ENCODE measurements around the gene DCLK2. TPM values are rescaled to one million over a fixed set of nuclear protein-coding genes. Genes with fewer than 3 reads are reported as not detected.

The DCLK2 gene
- total and polyA plus RNA-seq, 5 donors: 7.3 to 15.3 (median 13.1) TPM

DNA sequence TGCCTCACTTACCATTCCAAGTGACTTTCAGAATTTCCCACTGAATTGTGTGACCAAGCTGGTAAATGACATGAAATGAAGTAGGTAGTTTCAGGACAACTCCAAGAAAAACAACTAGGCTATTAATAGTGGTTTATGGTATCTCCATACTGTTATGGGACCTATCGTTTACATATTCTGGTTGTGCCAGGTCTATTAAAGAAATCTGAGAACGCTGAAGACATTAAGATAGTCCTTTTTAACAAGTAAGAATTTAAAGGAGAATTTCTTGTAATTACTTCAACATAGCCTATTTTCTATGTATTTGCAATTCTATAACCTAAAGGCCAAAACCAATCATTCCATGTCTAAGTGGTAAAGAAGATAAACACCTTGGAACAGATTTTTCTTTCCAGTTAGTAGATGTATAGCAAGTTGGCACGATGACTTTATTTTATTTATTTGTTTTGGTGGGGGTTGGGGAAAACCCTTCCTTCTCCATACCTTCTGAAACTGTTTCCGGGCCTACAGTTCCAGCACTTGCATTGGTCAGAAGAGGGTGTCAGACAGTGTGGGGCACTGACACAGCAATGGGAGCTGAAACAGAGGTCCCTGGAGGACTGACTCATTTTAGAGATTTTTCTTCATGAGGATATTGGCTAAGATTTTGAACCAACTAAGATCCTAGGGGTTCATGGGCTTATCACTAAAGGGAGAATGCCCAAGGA, 7.6 kb upstream of the DCLK2 start:
- ATAC-seq (no peak), DNase-seq (no peak)
- WGBS: 80% methylated on average over 4 of the region's 4 CpGs
- H3K27ac ChIP-seq (ENCODE audit: low read length): no peak overlapping the region
- no peak overlapping the region for H3K4me3 ChIP-seq (ENCODE audit: low read length)
- H3K9me3 ChIP-seq (ENCODE audit: control insufficient read depth, low read length): no peaks in the 10 kb centered on the region
- H3K27me3 ChIP-seq (ENCODE audit: control insufficient read depth, insufficient read depth): no peaks in the 10 kb centered on the region
- H3K4me1 ChIP-seq (ENCODE audit: control insufficient read depth, insufficient read depth, low read length): no peaks in the 10 kb centered on the region
- intact Hi-C loops (cut with DNase I): loop anchor here in 1 of 4 donors (10.0 kb wide), 1 partner anchor 114 kb away; no protein-coding TSS in a partner anchor

DNA sequence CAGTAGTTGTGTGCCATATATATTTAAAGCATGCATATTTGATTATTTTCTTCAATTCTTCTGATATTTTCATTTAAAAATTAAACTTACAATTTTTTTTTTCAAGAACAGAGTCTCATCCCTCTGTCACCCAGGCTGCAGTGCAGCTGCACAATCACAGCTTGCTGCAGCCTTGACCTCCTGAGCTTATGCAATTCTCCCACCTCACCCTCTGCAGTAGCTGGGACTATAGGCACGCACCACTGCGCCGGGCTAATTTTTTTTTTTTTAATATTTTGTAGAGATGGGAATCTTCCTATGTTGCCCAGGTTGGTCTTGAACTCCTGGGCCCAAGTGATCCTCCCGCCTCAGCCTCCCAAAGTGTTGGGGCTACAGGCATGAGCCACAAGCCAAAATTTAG, 5.8 kb upstream of the DCLK2 start:
- WGBS: 98% methylated on average over 4 of the region's 4 CpGs
- Histone ChIP-seq H3K9me3 (ENCODE audit: control insufficient read depth, low read length) (no peaks in the 10 kb centered on the region), H3K27ac (ENCODE audit: low read length) (no peak overlapping the region), H3K27me3 (ENCODE audit: control insufficient read depth, insufficient read depth) (no peaks in the 10 kb centered on the region), H3K4me3 (ENCODE audit: low read length) (no peak overlapping the region), H3K4me1 (ENCODE audit: control insufficient read depth, insufficient read depth, low read length) (no peaks in the 10 kb centered on the region)
- ATAC-seq (no peak), DNase-seq (no peak)
- intact Hi-C loops (cut with DNase I): loop anchor here in 1 of 4 donors (10.0 kb wide), 1 partner anchor 112 kb away; no protein-coding TSS in a partner anchor

DNA sequence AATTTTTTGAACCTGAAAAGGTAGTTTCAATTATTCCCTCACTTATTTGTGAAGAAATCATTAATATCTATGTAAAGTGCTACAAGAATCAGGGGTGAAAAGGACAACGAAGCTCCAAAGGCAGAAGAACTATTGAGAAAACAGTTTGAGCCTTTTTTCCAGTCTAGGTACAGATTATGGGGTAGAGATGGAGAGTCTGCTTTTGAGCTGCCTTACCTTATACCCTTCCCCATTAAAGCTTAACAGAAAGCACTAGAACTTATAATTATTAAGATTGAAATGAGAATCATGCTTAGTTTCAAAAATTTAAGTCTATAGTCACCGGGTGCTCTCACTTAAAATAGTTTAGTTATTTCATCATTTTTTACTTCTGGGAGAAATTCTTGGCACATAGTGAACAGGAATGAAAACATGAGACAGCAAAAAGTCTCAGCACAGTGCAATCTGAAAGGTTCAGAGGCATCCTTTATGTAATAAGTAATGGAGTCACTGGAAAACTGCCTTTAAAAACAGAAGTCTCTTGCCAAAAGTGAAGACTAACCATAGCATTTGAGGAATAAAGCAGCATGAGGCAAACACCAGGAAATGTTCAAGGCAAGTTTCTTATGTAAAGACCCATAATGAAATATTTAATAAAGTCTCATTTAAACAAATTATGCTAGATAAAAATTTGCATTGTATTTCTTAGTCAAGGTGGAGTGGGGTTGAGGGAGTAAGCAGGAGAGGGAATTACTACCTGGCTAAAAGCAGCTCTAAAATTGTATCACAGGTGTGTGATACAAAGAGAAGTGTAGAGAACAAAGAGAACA, 5.1 kb upstream of the DCLK2 start:
- peak; percentile 35 to 44 for ATAC-seq
- H3K27ac ChIP-seq (ENCODE audit: low read length): no peak overlapping the region
- 48% methylated on average over 2 of the region's 2 CpGs for WGBS

DNA sequence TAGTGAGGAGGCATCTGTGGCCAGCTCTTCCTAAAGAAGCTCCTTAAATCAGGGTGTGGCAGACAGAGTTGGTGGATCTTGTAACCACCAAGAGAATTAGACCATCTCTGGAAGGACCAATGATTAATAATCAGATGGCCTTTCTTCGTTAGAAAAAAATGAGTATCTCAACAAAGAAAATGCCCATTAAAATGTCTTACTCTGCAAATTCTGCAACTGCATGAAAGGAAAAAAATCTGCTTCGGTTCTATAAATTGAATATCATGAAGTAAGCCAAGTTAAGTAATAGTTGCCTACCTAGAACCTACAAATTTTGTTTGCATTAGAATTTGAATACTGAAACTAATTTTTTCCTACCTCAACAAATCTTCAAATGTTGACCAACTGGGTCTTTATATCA, 4.2 kb upstream of the DCLK2 start:
- no peak for DNase-seq
- 92% methylated on average over 2 of the region's 2 CpGs for WGBS
- Histone ChIP-seq H3K9me3 (ENCODE audit: control insufficient read depth, low read length) (no peaks in the 10 kb centered on the region), H3K27me3 (ENCODE audit: control insufficient read depth, insufficient read depth) (no peaks in the 10 kb centered on the region), H3K27ac (ENCODE audit: low read length) (no peak overlapping the region), H3K4me3 (ENCODE audit: low read length) (no peak overlapping the region), H3K4me1 (ENCODE audit: control insufficient read depth, insufficient read depth, low read length) (no peaks in the 10 kb centered on the region)
- no peak for ATAC-seq
- intact Hi-C loops (cut with DNase I): loop anchor here in 1 of 4 donors (10.0 kb wide), 1 partner anchor 111 kb away; no protein-coding TSS in a partner anchor

More for the DNA sequence above, 5.1 kb upstream of the DCLK2 start:
- no peak for DNase-seq
- Histone ChIP-seq H3K4me3 (ENCODE audit: low read length) (no peak overlapping the region), H3K27me3 (ENCODE audit: control insufficient read depth, insufficient read depth) (no peaks in the 10 kb centered on the region), H3K4me1 (ENCODE audit: control insufficient read depth, insufficient read depth, low read length) (no peaks in the 10 kb centered on the region), H3K9me3 (ENCODE audit: control insufficient read depth, low read length) (no peaks in the 10 kb centered on the region)
- intact Hi-C loops (cut with DNase I): loop anchor here in 1 of 4 donors (10.0 kb wide), 1 partner anchor 112 kb away; no protein-coding TSS in a partner anchor

DNA sequence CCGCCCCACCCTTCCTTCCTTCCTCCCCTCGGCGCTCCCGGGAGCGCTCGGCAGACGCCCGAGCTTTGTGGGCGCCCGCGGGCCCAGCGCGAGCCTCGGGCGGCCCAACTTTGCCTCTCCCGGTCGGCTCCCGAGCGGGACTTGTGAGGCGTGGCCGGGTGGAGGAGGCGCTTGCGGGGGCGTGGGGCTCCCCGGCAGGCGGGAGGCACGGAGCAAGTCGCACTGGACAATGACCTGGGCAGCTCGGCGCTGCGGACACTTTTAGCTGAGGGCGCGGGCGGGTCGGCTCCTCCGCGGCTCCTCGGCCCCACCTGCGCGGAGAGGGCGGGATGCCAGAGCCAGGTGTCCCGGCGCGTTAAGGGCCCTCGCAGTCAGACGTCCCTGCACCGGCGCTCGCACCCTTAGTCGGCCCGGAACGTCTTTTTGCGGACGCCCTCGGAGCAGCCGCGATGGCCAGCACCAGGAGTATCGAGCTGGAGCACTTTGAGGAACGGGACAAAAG, 385 bp downstream of the DCLK2 start:
- H3K4me1 ChIP-seq (ENCODE audit: control insufficient read depth, insufficient read depth, low read length): no peaks in the 10 kb centered on the region
- no peaks in the 10 kb centered on the region for H3K9me3 ChIP-seq (ENCODE audit: control insufficient read depth, low read length)
- intact Hi-C loops (cut with DNase I): loop anchor here in 2 of 4 donors (5.0 to 10.0 kb wide), 2 partner anchors 106 to 129 kb away; no protein-coding TSS in a partner anchor
- H3K4me3 ChIP-seq (ENCODE audit: low read length): peak overlapping the region; percentile 82
- under 1% methylated on average over 59 of the region's 59 CpGs for WGBS
- ATAC-seq (peak; percentile 84 to 89), DNase-seq (peak; percentile 72 to 86 (median 86))
- no peaks in the 10 kb centered on the region for H3K27me3 ChIP-seq (ENCODE audit: control insufficient read depth, insufficient read depth)
- peak overlapping the region; percentile 73 for H3K27ac ChIP-seq (ENCODE audit: low read length)

DNA sequence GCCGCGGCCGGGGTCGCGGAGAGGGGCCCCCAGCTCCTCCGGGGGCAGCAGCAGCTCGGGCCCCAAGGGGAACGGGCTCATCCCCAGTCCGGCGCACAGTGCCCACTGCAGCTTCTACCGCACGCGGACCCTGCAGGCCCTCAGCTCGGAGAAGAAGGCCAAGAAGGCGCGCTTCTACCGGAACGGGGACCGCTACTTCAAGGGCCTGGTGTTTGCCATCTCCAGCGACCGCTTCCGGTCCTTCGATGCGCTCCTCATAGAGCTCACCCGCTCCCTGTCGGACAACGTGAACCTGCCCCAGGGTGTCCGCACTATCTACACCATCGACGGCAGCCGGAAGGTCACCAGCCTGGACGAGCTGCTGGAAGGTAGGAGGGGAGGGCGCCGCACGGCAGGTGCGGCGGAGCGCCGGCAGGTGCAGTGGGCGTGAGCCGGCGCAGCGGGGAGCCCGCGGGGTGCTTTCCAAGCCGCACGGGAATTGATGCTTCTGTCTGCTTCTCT, 886 bp downstream of the DCLK2 start:
- Histone ChIP-seq H3K4me3 (ENCODE audit: low read length) (peak overlapping the region; percentile 82), H3K9me3 (ENCODE audit: control insufficient read depth, low read length) (no peaks in the 10 kb centered on the region), H3K27me3 (ENCODE audit: control insufficient read depth, insufficient read depth) (no peaks in the 10 kb centered on the region), H3K4me1 (ENCODE audit: control insufficient read depth, insufficient read depth, low read length) (no peaks in the 10 kb centered on the region), H3K27ac (ENCODE audit: low read length) (no peak overlapping the region)
- ATAC-seq (peak; percentile 44 to 57), DNase-seq (peak; percentile 42 to 78 (median 67))
- intact Hi-C loops (cut with DNase I): loop anchor here in 2 of 4 donors (5.0 to 10.0 kb wide), 2 partner anchors 106 to 128 kb away; no protein-coding TSS in a partner anchor
- 1% methylated on average over 47 of the region's 47 CpGs for WGBS

DNA sequence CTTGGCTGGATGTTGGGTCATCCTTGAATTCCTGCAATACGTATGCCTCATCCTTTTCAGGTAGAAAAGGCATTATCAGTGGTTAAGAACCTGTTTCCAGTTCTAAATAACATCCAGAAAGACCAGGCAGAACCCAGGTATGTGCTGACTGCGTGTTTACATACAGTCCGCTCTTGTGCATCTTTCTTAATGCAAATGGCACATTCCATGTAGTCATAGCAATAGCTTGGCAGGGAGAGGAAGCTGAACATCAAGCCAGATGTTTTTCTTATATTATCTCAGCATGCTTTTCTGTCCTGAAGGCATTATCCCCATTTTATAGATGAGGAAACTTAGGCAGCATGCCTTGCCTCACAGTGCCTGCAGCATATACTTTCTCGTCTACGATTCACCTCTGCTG, 2.1 kb downstream of the DCLK2 start:
- Histone ChIP-seq H3K4me3 (ENCODE audit: low read length) (no peak overlapping the region), H3K4me1 (ENCODE audit: control insufficient read depth, insufficient read depth, low read length) (no peaks in the 10 kb centered on the region), H3K27me3 (ENCODE audit: control insufficient read depth, insufficient read depth) (no peaks in the 10 kb centered on the region), H3K9me3 (ENCODE audit: control insufficient read depth, low read length) (no peaks in the 10 kb centered on the region), H3K27ac (ENCODE audit: low read length) (no peak overlapping the region)
- DNase-seq (no peak), ATAC-seq (no peak)
- intact Hi-C loops (cut with DNase I): no loop called here
- 88% methylated on average over 5 of the region's 5 CpGs for WGBS

DNA sequence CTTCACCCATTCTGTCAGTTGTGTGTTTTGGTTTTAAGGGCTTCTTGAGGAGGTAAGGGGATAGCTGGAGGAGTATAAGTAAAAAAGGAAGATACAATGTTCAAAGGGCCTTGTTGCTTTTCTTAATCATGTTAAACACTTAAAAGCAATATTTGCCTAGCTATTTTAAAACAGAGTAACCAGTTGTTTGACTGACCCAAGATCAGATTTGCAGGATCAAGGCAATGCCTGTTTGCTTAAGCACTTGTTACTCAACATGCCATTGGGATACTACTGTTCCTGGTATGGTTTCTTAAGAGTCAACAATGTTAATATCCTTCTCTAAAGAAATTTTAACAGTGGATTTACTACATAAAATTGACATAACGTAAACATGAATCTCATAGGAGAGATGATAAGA, 2.6 kb downstream of the DCLK2 start:
- DNase-seq (no peak), ATAC-seq (no peak)
- Histone ChIP-seq H3K9me3 (ENCODE audit: control insufficient read depth, low read length) (no peaks in the 10 kb centered on the region), H3K4me3 (ENCODE audit: low read length) (no peak overlapping the region), H3K4me1 (ENCODE audit: control insufficient read depth, insufficient read depth, low read length) (no peaks in the 10 kb centered on the region), H3K27ac (ENCODE audit: low read length) (no peak overlapping the region), H3K27me3 (ENCODE audit: control insufficient read depth, insufficient read depth) (no peaks in the 10 kb centered on the region)
- WGBS: 97% methylated on average over 1 of the region's 1 CpG
- intact Hi-C loops (cut with DNase I): no loop called here

DNA sequence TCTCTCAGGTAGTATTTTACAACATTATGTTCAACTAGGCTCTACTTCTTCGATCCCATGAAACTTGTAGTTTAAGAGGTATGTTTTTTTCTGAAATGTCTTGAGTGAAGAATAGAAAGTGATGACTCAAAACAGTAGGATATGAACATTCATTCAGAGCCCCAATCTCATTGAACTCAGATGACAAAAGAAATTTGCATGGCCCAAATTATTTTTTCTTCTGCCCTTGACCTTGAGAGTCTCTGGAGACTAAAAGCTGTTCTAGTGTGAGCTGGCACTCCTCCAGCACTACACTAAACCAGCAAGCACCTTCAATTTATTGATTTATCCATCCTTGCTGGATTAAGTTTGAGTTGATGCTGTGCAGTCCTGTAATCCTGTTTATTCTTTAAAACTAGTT, 4.0 kb downstream of the DCLK2 start:
- no peaks in the 10 kb centered on the region for H3K9me3 ChIP-seq (ENCODE audit: control insufficient read depth, low read length)
- no peak overlapping the region for H3K27ac ChIP-seq (ENCODE audit: low read length)
- ATAC-seq (no peak), DNase-seq (no peak)
- H3K4me3 ChIP-seq (ENCODE audit: low read length): no peak overlapping the region
- H3K27me3 ChIP-seq (ENCODE audit: control insufficient read depth, insufficient read depth): no peaks in the 10 kb centered on the region
- intact Hi-C loops (cut with DNase I): no loop called here
- WGBS: 87% methylated on average over 1 of the region's 1 CpG
- no peaks in the 10 kb centered on the region for H3K4me1 ChIP-seq (ENCODE audit: control insufficient read depth, insufficient read depth, low read length)

DNA sequence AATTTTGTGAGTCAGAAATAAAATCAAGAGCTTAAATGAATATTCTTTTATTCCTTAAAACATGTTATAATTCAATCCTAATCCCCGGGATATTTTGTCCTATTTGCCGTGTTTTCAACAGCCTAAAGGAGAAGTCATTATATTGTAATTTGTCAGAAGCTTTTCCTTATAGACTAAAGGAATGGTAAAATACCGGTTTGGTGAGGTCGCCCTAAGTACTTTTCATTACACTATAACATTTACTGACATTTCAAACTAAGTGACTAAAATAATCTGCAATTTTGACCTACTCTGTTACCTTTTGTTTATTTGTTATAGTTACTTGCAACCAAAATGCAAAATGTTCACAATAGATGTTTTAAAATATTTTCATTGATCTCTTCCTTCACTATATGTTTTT, 8.8 kb downstream of the DCLK2 start:
- DNase-seq: no peak
- Histone ChIP-seq H3K27me3 (ENCODE audit: control insufficient read depth, insufficient read depth) (no peaks in the 10 kb centered on the region), H3K27ac (ENCODE audit: low read length) (no peak overlapping the region), H3K4me3 (ENCODE audit: low read length) (no peak overlapping the region), H3K9me3 (ENCODE audit: control insufficient read depth, low read length) (no peaks in the 10 kb centered on the region), H3K4me1 (ENCODE audit: control insufficient read depth, insufficient read depth, low read length) (peaks cover 1% of the 10 kb centered on the region)
- ATAC-seq: no peak
- 95% methylated on average over 4 of the region's 4 CpGs for WGBS
- intact Hi-C loops (cut with DNase I): no loop called here

DNA sequence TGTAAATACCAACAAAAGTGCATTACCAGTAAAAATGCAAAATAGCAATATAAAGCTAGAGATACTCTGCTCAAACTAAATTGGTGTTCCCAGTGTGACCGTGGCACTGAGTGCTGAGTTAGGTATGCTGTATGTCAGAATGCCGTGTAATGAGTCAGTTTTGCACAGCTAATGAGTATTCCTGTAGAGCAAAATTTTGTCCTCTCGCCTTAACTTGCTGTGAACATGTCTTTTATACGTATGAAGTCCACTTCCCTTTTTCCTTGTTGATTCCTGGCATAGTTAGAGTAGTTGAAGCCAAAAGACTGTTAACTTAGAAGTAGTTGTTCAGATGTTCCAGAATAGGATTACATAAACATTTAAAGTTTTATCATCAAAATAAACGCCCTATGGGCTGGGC, 11.5 kb downstream of the DCLK2 start:
- WGBS: 85% methylated on average over 5 of the region's 5 CpGs
- H3K27ac ChIP-seq (ENCODE audit: low read length): no peak overlapping the region
- peaks cover 1% of the 10 kb centered on the region for H3K4me1 ChIP-seq (ENCODE audit: control insufficient read depth, insufficient read depth, low read length)
- ATAC-seq: no peak
- H3K4me3 ChIP-seq (ENCODE audit: low read length): no peak overlapping the region
- no peaks in the 10 kb centered on the region for H3K27me3 ChIP-seq (ENCODE audit: control insufficient read depth, insufficient read depth)
- H3K9me3 ChIP-seq (ENCODE audit: control insufficient read depth, low read length): no peaks in the 10 kb centered on the region
- no peak for DNase-seq
- intact Hi-C loops (cut with DNase I): no loop called here
